Subcutaneous adipose tissue (tissue), 4 donors: ENCODE data around the gene DTL. TPM values are rescaled to one million over a fixed set of nuclear protein-coding genes. Genes with fewer than 3 reads are reported as not detected.

Experiments
- CTCF ChIP-seq: fragments of 450-650 bp; IDR thresholded peaks from one replicate; pipeline ENCODE4 v1.5.1; 2016; ENCODE audit warnings: low read depth, mild to moderate bottlenecking, control low read depth, antibody characterized with exemption, moderate library complexity
- total RNA-seq, 4 donors: library from RNA; depleted of rRNA; stranded (reverse); fragments of >200 nt; gene quantifications; one replicate each; pipeline ENCODE4 v1.1.0, GENCODE V29; 2016

DTL gene
- total RNA-seq, 4 donors from 2014 or later = 0.33 to 1.3 (median 0.67) TPM

DNA sequence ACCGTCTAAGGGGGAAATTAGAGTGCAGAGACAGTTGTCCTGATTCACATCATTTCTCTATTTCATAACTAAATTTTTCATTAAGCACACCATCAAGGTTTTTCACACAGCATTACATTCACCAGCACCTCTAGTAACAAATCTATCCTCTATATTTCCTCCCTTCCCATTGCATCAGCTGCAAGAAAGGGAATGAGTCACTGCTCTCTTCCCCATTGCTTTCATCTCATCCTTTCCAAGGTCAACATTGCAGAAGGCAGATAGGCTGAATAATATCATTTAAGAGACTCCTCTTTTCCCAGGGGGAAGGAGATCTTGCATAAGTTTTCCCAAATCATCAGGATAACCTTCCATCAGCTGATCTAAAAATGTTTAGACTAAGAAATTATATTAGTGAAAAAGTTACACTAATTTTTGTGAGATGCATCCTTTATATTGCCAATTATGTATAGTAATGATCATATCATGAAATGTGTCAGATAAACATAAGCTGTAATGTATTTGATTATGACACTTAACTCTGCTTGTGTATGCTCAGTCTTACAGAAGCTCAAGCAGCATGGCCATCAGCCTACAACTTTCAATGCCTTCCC, 4.5 kb upstream of the DTL start:
- no peak for TF ChIP-seq CTCF

DNA sequence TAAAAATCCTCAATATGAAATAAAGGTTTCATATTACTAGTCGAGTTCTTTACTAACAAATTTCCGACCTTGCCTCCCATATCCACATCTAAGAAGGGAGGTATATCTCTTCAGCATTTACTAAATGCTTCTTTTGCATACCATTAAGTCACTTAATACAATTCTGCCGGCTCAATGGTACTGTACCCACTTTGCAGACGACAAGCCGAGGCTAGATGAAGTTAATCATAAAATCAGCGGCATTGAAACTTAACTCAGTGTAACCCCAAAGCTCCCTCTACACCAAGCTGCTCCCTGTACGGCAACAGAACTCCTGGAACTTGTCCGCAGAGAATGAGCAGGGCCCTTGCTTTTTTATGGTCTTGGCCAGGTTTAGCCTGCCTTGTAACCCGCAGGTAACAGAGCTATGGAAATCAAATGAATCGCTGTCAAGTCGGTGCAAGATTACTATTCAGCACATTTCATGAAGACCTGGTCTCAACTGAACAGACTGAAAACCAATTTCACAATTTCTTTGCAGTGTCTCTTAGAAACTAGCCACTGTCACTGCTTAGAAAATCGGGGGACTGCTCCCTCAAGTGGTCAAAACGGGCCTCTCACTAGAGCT, 929 bp upstream of the DTL start:
- TF ChIP-seq CTCF = no peak

GRCh38 chr1:212035835-212036605, 472 bp downstream of the DTL start:
- no peak for TF ChIP-seq CTCF

GRCh38 chr1:212037900-212038299, 2.4 kb downstream of the DTL start:
- no peak for TF ChIP-seq CTCF

DNA sequence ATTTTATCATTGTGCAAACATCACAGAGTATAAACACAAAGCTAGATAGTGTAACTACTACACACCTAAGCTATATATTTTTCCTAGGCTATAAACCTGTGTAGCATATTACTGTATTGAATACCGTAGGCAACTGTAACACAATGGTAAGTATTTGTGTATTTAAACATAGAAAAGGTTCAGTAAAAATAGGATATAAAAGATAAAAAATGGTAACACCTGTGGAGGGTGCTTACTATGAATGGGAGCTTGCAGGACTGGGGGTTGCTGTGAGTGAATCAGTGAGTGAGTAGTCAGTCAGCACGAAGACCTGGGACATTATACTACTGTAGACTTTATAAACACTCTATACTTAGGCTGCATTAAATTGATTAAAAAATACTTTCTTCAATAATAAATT, 4.1 kb downstream of the DTL start:
- TF ChIP-seq CTCF = no peak

DNA sequence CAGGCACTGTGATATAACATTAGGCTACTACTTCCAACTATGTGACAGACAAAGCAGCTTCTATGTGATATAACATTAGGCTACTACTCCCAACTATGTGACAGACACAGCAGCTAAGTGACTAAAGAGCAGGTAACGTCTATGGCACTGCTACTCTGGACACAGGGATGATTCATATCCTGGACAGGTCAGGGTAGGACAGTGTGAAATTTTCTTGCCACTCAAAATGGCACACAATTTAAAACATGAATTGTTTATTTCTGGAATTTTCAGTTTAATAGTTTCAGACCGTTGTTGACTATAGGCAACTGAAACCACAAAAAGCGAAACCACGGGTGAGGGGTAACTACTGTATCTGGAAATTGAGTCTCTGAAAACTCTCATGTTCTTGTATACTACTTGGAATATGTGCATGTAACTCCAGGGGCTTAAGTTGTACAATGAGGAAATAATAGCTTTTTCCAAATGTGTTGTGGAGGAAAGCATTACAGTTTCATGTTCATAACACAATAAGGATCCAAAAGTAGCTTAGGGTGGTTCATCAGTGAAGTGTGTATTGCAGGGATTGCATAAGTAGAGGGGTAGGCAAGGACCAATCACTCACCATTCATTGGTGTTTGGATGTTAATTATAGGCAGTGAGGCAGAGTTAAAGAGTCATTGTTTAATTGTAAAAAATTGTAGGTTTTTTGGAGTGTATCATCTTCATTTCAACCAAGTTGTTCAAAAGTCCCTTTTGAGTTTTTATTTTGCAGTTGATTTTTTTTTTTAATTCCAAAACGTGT, 5.3 kb downstream of the DTL start:
- TF ChIP-seq CTCF = no peak

GRCh38 chr1:212042436-212042835, 6.9 kb downstream of the DTL start:
- TF ChIP-seq CTCF = no peak
